Activated CD8-positive, alpha-beta memory T cell treated with anti-CD3 and anti-CD28 coated beads, Interleukin-2, amount 50 U/mL, for 24 hours (primary cell): ENCODE results near the gene NUDT21.
"Not testable (repeated sequence)": the region's sequence is repeated elsewhere in the genome, so short reads cannot be mapped to it uniquely, and the experiment has no call there.

ENCODE experiments used
- DNase-seq: peaks from one replicate; pipeline ENCODE4 v3.0.0-alpha.2; 2020; ENCODE audit errors: extremely low read depth

The NUDT21 gene

DNA sequence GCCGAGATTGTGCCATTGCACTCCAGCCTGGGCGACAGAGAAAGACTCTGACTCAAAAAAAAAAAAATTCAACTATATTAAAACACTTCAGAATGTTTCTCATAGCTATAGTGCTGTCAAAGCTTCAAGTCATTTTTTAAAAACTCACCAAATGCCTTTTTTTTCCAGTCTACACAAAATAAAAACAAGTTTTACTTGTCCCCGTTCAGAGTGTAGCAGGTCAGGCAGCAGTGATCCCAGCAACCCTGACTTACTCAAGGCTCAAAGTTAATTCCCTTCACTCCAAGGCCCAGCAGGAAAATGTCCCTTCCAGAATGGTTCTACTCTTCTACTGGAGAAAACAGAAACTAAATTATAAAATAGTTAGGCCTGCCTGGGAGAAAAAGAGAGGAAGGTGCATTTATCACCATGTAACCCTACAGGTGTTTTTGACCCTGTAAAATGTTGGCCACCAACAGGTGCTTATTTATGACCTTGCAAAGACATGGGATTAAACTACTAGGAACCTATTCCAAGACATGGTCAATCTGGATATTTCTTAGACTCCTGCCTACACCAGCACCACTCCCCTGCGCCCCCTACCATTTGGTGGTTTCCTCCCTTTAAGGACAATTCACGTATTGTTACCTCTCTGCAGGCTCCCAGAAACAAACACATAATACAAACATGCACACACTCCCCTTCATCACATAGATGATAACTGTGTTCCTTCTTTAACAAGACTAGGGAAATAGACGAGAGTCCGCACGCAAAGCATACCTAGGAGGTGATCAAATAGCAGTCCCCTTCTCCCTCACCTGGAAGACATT is 31.2 kb downstream of the NUDT21 start:
- DNase-seq = no peak

DNA sequence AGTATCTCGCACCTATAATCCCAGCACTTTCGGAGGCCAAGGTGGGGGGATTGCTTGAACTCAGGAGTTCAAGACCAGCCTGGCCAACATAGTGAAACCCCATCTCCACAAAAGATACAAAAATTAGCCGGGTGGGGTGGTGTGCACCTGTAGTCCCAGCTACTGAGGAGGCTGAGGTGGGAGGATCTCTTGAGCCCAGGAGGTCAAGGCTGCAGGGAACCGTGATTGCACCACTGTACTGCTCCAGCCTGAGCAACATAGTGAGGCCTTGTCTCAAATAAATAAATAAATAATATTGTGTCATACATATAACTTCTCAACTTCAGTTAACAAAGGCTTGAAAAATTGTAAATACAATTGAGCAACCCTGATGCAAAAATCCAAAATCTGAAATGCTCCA is 34.0 kb downstream of the NUDT21 start:
- DNase-seq = no peak

DNA sequence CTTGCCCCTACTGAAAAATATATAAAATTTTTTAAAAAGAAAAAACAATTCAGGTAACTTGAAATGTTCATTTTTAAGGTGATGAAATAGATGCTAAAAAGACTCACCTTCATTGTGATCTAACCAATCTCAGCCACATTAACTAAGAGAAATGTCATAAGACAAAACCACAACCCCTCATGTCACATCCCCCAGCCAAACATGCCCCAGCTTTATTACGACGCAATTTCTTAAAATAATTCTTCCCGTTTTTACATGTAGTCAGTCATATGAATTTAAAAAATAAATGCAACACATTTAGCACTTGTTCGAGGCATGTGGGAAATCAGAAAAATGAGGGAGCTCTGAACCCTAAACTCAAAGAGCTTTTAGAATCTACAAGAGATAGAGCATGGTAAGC is 35.3 kb downstream of the NUDT21 start:
- DNase-seq = no peak

DNA sequence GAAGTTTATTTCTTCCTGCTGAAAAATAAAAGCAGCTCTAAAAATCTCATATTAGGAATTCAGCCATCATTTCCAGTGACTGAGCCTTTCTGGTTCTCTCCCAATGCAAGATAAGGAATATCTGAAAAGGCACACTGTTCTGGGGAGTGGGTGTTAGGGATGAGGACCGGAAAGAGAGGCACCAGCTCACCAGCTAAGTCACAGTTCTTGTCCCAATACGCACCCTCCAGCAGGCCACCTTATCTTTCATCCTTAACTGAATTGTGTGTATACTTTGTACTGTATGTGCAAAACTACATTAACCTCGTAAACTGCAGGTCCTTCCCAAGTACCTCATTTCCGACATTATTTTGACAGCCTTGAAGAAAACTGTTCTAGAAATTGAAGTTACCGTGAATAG is 36.8 kb downstream of the NUDT21 start:
- DNase-seq = no peak

DNA sequence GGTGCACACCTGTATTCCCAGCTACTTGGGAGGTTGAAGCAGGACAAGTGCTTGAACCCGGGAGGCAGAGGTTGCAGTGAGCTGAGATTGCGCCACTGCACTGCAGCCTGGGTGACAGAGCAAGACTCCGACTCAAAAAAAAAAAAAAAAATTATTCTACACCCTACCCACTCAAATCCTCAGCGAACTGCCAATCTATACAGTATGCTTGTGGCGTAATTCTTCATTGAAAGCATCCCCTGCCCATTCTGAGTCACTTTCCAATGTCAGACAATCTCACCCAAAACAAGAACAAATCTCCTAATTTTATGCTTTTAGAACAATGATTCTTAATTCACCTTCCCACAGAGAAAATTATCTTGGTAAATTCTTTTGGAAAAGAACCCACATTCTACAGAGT is 37.8 kb downstream of the NUDT21 start:
- DNase-seq = no peak

DNA sequence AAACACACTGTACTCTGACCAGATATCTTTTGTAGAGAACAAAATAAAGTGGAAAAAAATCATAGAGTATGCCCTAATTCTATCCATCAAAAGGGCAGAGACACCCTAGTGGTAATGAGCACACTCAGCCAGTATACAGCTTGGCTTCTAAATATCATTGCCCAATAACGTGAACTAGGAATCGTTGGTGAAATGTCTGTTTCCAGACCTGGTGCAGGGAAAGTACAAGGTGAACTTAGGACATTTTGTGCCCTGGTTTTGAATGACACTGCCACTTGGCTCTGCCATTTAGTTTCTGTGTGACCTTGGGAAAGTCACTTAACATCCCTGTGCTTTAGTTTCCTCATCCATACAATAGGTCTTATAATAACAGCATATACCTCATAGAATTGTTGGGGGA is 39.5 kb downstream of the NUDT21 start:
- DNase-seq = no peak

DNA sequence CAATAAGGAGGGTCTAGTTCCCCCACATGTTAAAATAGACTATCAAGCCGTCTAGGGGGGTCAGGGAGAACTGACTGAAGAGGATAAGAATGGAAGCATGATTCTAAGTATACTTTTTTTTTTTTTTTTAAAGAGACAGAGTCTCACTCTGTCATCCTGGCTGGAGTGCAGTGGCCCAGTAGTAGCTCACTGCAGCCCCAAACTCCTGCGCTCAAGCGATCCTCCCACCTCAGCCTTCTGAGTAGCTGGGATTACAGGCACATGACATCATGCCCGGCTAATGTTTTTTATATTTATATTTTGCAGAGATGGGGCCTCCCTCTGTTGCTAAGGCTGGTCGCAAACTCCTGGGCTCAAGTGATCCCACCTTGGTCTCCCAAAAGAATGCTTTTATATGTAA is 40.0 kb downstream of the NUDT21 start:
- DNase-seq = no peak

DNA sequence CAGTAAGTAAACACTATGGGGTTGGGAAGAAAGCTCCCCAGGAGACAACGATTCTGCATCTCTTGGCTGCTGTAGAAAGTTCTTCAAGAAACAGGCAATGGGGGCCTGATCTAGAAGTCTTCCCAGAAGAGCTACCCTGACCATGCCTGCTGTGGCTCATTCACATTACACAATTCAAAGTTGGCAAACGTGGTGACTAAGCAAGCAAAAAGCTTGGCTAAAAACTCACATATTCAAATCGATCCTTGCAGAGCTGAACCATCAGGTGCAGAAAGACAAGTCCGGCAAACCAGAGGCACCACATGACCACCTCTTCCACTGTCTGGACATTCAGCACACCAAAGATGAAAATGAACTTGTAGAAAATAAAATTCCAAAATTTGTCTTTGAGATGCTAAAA is 41.9 kb downstream of the NUDT21 start:
- DNase-seq = no peak

DNA sequence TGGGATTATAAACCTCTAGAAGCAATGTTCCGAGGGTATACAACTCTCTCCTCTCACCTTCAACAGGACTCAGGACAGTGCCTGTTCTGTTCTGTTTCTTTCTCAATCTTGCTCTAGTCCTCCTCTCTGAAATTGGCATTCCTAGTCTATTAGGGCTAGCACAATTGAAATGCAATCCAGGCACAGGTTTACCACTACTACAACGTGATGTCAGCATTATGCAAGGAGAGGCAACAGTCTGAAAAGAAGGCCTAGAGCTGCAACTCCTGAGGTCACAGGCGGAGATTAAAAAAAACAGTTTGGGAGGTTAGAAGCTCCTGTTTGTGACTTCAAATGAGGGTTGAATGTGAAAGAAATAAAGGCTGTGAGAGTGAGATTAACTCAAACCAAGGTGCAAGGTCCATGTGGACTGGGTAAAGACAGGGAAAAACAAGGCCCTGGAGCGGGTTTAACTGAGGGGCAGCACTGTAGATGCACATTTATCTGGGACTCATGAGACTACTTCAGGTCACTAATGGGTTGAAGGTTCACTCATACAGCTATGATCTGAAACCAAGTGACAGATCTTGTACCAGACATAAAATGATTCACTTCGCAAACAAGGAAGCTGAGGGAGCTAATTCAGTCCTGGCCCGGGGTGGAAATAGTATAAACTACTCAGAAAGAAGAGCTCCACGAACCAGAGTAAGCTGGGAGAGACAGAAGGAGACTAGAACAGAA is 42.6 kb downstream of the NUDT21 start:
- DNase-seq = no peak

DNA sequence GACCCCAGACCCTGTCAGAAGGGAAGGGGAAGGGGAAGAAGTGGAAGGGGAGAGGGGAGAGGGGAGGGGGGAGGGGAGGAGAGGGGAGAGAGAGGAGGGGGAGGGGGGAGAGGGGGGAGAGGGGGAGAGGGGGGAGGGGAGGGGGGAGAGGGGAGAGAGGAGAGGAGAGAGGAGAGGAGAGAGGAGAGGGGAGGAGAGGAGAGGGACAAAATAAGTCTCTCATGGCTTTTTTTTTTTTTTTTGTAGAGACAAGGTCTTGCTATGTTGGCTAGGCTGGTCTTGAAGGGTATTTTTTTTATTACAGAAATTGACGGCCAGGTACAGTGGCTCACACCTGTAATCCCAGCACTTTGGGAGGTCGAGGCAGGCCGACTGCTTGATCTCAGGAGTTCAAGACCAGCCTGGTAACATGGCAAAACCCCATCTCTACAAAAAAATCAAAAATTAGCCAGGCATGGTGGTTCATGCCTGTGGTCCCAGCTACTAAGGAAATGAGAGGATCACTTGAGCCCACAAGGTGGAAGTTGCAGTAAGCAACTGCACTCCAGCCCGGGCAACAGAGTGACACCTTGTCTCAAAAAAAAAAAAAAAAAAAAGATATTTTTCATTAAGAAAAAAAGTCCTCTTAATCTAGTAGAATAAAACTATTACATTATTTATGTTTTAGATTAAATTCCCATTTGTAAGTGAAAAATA is 45.0 kb downstream of the NUDT21 start:
- no peak for DNase-seq

DNA sequence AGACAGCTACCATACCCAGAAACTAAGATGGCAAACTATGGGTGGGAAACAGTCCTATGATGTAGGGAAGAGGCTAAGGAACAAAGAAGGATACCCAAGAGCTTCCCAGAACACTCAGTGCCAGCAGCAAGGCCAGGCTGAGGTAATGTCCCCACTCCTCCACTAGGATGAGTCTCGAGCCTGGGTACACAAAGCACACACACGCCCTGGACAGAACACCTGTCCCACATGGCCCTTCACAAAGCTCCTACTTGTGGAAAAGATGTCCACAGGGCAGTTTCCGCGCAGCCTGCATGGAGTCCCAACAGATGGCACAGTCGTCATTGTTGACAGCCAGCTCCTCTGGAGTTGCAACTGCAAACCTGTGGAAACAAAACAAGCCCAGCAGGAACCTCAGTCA is 49.6 kb downstream of the NUDT21 start:
- DNase-seq = no peak

DNA sequence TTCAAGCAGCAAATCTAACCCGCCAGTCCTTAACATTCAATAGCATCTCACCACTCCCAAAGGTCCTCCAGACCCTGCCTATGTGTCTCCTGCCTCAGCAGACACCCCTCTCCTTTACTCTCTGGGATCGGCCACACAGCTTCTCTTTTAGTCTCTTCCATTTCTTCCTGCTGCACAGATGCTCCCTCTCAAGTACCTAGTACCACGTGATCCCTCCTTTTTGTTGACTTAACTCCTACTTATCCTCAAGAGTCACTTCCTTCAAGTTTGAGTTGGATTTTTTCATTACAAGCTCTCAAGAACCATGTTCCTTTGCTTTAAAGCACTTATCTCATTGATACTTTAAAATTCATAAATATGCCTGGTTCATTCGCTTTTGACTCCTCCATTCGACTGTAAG is 50.7 kb downstream of the NUDT21 start:
- no peak for DNase-seq

DNA sequence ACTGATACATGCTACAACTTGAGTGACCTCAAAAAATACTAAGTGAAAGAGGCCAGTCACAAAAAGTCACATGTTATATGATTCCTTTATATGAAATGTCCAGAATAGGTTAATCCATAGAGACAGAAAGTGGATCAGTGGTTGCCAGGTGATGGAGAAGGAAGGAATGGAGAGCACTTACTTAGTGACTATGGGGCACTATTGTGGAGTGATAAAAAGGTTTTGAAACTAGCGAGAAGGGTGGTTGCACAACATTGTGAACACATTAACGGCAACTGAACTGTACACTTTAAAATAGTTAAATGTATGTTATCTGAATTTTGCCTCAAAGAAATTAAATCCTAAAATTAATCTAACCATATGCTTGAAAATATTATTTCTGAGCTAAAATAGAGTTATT is 51.6 kb downstream of the NUDT21 start:
- DNase-seq = no peak

DNA sequence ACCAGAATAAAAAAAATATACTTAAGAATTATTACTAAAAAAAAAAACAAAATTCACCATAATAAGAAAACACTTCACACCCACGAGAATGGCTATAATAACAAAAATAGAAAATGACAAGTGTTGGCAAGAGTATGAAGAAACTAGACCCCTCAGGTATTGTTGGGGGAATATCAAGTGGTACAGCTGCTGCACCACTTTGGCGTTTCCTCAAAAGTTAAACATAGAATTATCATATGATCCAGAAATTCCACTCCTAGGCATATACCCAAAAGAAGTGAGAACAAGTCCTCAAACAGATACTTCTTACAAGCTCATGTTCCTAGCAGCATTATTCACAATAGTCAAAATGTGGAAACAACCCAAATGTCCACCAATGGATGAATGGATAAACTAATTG is 52.1 kb downstream of the NUDT21 start:
- no peak for DNase-seq

DNA sequence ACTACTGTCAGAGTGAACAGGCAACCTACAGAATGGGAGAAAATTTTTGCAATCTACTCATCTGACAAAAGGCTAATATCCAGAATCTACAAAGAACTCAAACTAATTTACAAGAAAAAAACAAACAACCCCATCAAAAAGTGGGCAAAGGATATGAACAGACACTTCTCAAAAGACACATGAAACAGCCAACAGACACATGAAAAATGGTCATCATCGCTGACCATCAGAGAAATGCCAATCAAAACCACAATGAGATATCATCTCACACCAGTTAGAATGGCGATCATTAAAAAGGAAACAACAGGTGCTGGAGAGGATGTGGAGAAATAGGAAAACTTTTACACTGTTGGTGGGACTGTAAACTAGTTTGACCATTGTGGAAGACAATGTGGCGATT is 54.4 kb downstream of the NUDT21 start:
- not testable (repeated sequence) for DNase-seq

DNA sequence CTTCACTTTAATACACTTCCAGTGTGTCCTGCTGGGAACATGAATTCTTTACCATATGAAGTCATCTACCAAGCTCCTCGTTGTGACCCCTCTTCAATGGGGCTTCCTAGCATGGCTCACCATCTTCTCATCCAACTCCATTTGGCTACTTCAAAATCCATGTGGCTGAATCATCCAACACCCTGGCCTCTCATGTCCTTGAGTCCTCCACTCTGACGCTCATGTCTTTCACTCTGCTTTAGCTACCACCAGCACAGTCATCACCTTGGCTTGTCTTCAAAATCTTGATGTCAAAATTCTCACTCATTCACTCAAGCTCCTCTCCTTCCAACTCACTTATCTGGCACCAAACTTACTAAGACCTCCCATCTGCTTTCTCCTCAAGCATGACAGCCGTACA is 61.6 kb downstream of the NUDT21 start:
- DNase-seq = no peak

DNA sequence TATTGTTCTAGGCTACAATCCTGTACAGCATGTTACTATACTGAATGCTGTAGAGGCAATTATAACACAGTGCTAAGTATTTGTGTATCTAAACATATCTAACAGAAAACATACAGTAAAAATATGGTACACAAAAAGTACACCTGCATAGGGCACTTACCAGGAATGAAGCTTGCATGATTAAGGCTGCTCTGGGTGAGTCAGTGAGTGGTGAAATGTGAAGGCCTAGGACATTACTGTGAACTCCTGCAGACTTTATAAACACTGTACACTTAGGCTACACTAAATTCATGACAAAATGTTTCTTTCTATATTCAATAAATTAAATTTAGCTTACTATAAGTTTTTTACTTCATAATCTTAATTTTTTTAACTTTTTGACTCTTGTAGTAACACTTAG is 62.9 kb downstream of the NUDT21 start:
- no peak for DNase-seq

DNA sequence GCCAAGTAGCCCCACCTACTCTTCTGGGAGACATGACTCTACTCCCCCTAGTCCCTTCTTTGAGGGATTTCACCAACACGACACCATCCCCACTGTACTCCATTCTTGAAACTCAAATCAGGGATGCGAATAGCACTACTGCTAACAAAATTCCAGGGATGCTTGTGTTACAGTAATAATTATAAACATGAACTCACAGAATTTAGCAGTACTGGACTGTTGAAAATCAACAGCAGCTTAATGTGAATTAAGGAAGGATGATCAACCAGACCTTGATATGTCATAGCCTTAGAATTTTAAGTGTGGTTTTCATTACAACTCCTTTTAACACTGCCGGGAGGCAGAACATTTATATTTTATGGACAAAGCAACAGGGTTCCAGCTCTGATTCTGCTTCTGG is 63.7 kb downstream of the NUDT21 start:
- no peak for DNase-seq

DNA sequence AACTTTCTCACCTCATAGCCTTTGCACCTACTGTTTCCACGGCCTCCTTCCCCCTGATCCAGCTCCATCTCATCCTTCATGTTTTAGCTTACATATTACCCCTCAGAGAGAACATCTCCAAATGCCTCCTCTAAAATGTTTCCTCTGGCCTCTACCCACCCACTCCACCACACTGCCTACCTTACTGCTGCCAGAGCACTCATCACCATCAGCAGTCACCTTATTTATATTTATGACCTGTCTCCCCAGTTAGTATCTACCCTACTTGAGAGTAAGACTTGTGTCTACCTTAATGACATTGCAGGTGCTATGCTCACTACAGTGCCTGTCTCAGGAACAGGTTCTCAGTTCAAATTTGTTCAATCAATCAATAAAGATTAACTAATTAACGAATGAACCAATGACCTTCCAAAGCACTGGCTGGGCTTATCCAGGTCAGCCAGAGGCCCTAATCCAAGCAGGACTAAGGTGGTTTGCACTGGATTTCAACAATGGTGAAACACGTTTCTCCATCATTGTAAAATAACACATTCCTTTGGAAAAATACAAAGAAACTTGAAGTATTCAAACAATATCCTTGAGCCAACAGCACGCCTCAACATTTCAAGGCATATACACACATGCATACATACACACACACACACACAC is 66.9 kb downstream of the NUDT21 start:
- no peak for DNase-seq

DNA sequence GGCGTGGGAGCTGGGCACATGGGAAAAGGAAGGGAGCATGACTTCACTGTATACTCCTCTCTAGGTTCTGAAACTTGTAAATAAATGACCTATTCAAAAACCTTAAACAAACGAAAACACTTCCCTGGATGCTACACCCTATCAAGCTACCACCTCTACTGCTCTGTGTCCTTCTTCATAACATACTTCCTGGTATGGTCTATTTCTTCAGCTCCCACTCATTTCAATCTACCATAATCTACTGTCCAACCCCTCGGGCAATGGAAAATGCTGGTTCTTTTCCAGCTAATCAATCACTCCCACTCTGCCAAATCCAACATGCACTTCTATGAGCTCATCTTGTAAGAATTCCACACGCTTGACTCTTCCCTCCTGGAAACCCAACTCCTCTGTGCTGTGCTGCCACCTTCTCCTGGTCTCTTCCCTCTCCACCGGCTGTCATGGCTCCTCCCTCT is 68.2 kb downstream of the NUDT21 start:
- no peak for DNase-seq

DNA sequence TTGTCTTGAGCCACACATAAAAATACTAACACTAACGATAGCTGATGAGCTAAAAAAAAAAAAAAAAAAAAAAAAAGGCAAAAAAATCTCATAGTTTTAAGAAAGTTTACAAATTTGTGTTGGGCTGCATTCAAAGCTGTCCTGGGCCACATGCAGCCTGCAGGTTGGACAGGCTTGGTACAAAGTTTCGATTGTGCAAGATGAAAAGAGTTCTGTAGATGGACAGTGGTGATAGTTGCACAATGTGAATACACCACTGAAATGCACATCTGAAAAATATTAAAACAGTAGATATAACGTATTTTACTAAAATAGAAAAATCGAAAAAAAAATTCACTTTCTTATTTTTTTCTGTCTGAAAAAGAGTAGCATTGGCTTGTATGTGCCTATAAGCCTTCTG is 68.7 kb downstream of the NUDT21 start:
- no peak for DNase-seq

DNA sequence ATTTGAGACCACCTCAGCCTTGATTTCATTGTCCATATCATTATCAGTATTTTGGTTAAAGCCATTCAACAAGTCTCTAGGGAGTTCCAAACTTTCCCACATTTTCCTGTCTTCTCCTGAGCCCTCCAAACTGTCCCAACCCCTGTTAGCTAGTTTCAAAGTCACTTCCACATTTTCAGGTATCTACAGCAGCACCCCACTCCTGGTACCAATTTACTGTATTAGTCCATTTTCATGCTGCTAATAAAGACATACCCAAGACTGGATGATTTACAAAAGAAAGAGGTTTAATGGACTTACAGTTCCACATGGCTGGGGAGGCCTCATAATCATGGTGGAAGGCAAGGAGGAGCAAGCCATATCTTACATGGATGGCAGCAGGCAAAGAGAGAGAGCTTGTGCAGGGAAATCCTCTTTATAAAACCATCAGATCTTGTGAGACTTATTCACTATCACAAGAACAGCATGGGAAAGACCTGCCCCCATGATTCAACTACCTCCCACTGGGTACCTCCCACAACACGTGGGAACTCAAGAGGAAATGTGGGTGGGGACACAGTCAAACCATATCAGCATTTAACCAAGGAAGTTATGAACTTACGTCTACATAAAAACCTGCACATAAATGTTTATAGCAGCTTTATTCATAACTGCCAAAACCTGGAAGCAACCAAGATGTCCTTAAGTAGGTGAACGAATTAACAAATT is 70.2 kb downstream of the NUDT21 start:
- DNase-seq = not testable (repeated sequence)
